ENCODE data around the gene BCKDHA.
"Not testable (repeated sequence)": the region's sequence is repeated elsewhere in the genome, so short reads cannot be mapped to it uniquely, and the experiment has no call there.

- TF ChIP-seq ZNF639 (CRISPR knock-in tag; conservative IDR thresholded peaks at IDR 0.05 in 1 of 2, IDR thresholded peaks at IDR 0.05 in 1 of 2); ZNF75A (CRISPR knock-in tag; IDR thresholded peaks at IDR 0.05): not testable (repeated sequence)
These were observed 16.1 kb upstream of the BCKDHA start for GRCh38 chr19:41381536-41381935.

Data from K562 (cell line).